HG02763 (cell line): ENCODE data around the gene HAUS2.
A peak's percentile ranks its signal among the peaks of the same experiment; 100 is the strongest.
"Not testable (repeated sequence)": the region's sequence is repeated elsewhere in the genome, so short reads cannot be mapped to it uniquely, and the experiment has no call there.

Experiments used
- ATAC-seq: cut with Tn5 transposase; IDR thresholded peaks from one replicate; pipeline ENCODE4 v1.9.1; 2021; ENCODE audit warnings: mild to moderate bottlenecking, moderate library complexity; ENCODE audit not compliant: unreplicated experiment

The HAUS2 gene

GRCh38 chr15:42575188-42576039, 26.8 kb downstream of the HAUS2 start, which contains the start of gene STARD9:
TSS of gene STARD9 (plus strand) at chr15:42575606. CDS start at chr15:42575716, 110 bp downstream.
- peak; percentile 88 for ATAC-seq

- no peak for ATAC-seq
Observed at GRCh38 chr15:42576040-42576594, 27.5 kb downstream of the HAUS2 start.

- no peak for ATAC-seq
Observed at GRCh38 chr15:42576776-42577175, 28.1 kb downstream of the HAUS2 start.

DNA sequence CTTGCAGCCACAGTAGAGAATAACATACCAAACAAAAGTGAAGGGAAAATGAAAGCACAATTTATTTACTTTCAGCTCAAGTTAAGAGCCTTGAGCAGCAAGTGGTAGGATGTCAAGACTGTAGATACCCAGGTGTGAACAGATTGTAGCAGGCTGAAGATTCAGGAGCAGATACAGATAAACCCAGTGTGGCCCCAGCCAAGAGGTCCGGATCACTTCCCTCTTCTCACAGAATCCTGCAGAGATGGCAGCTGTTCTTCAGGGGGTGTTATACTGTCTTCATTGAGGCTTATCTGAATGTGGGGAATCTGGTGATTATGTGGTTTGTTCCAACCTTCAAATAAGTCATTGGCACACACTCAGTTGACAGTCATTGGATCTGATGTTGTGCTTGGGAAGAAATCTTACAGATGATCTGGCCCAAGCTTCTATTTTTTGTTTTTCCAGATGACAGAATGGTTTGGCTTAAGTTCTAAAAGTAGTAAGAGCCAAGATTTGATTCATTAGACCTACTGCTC, 28.9 kb downstream of the HAUS2 start:
- no peak for ATAC-seq

DNA sequence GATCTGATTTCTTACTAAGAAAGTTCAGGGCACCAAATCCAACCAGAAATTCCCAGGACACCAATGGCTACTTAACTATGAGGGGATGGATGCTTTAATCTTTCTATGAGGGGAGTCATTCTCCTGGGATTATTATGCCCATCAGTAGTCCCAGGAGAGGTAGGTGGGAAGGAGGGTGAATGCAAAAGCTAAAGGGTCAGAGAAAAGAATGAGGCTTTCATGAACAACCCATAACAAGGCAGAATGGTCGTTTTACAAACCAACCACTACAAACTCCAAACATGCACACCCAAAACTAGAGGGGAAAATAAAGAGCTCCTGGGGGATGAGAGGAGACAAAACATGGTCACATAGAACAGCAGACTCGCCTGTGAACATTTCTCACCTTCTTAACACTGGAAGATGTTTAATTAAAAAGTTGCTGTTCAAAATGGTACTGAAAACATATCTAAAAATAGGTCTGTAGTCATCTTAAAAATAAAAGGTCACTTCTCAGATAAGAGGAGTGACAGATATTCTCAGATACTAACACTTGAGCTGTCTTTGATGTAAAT, 30.4 kb downstream of the HAUS2 start:
- no peak for ATAC-seq

- peak; percentile 68 for ATAC-seq
Observed at GRCh38 chr15:42581272-42581730, 32.7 kb downstream of the HAUS2 start.

- no peak for ATAC-seq
Observed at GRCh38 chr15:42582569-42583375, 34.1 kb downstream of the HAUS2 start.

GRCh38 chr15:42584031-42584765, 35.6 kb downstream of the HAUS2 start:
- ATAC-seq: no peak

- no peak for ATAC-seq
Observed at GRCh38 chr15:42590619-42591237, 42.1 kb downstream of the HAUS2 start.

- no peak for ATAC-seq
Observed at GRCh38 chr15:42591238-42591934, 42.7 kb downstream of the HAUS2 start.

- ATAC-seq: no peak
Observed at GRCh38 chr15:42592716-42593115, 44.1 kb downstream of the HAUS2 start.

DNA sequence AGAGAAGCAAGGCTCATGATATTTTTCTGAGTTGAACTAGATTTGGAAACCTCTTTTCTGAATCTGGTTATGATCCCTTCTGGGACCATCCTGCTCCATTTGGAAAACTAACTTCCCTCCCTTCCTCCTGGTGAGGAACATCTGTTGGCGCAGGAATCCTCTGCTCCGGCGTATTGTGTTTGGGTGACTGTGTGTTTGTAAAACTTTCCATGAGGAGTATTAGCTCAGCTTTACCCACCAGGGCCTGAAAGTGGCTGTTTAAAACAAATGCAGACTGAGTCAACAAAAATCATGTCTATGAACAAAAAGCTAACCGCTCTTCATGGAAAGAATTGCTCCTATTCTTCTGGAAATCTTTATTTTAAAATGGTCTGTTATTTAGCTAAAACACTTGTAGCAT, 44.5 kb downstream of the HAUS2 start:
- ATAC-seq: no peak

GRCh38 chr15:42594095-42594494, 45.5 kb downstream of the HAUS2 start:
- ATAC-seq: no peak

GRCh38 chr15:42595626-42596240, 47.1 kb downstream of the HAUS2 start:
- no peak for ATAC-seq

- ATAC-seq: not testable (repeated sequence)
Observed at GRCh38 chr15:42601316-42601715, 52.7 kb downstream of the HAUS2 start.

DNA sequence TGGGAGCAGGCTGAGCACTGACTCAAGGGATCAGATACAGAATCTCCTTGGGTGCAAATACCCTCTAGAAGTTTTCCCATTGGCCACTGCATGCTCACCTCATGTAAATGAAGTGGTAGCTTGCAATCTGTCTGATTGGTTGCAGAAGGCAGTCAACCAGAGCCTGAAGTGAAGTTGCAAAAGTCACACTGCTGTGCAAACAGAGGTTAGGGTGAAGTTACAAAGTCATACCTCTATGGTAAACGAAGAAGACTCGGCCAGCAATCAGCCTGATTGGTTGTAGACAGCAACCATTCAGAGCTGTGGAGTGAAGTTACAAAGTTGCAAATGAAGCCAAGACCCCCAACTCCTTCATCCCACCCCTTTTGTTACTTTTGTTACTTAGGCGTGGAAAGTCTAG, 53.9 kb downstream of the HAUS2 start:
- ATAC-seq: no peak

GRCh38 chr15:42603978-42604377, 55.3 kb downstream of the HAUS2 start:
- ATAC-seq: no peak

DNA sequence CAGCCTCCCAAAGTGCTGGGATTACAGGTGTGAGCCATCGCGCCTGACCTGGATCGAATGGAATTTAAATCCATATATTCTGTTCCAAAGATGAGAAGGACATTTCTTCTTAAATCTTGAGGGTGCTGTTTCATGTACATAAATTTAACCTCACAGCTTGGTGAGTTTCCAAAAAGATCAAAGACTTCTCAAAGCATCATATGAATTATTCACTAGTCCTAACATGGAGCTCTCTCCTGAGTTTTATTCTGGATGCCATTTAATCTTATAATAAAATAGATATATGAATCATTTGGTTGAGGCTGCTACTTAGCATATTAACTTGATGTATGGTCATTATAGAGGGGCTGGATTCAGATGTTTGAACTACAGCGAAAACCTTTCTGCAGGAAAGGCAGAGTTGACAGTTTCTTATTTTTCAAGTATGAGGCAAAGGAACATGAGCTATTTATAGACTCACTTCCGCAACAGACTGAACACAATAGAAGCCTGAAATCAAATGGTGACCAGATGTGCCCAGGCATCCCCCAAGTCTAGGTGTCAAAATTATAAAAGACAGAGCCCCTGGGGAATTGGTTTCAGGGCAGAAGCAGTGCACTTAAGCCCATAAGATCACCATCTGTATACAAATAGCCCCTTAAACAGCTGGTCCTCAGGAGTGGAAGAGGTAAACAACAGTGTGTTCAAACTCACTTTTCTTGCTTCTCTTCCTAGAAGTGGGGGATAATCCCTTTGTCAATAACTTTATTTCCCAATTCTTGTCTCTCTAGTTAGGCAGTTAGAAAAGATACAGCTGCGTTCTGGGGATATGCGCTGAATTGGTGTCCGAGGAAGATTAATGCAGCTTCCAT, 56.5 kb downstream of the HAUS2 start:
- ATAC-seq: no peak
